IMR-90 (cell line): ENCODE data around the gene SPATA31E1. TPM values are rescaled to one million over a fixed set of nuclear protein-coding genes. Genes with fewer than 3 reads are reported as not detected.

Experiments
- ATAC-seq: fragments of 200-7000 bp; cut with Tn5 transposase; 2 replicates; pipeline ENCODE4 v1.9.1; 2020; ENCODE audit warnings: low read depth, mild to moderate bottlenecking, moderate library complexity
- BruUV-seq: library from RNA; stranded (reverse); fragments of 400-500 nt; replicated peaks from 2 replicates; lab custom pipeline; 2021; lab: Mats Ljungman, UMichigan
- CTCF ChIA-PET: fragments of 300-600 bp; formaldehyde crosslinking; extraction: SDS; loops from one replicate; lab custom pipeline; 2021; ENCODE audit warnings: antibody characterized with exemption; lab: Yijun Ruan, JAX
- POLR2A ChIA-PET: fragments of 300-600 bp; sonication (Branson Sonifier 250); formaldehyde crosslinking; loops from one replicate; lab custom pipeline; 2022; ENCODE audit warnings: antibody characterized with exemption; ENCODE audit not compliant: unreplicated experiment; lab: Charles Lee
- DNase-seq: peaks from one replicate; pipeline ENCODE4 v3.0.0; 2013
- H2AFZ ChIP-seq: replicated peaks from 2 replicates; pipeline ENCODE3; 2013; ENCODE audit warnings: low read length, mild to moderate bottlenecking; ENCODE audit not compliant: poor library complexity
- H2AK5ac ChIP-seq: 2 replicates; pipeline ENCODE4 v1.6.1; 2013; ENCODE audit warnings: low read depth, low read length, inconsistent platforms
- H2AK9ac ChIP-seq: replicated peaks from 2 replicates; pipeline ENCODE3; 2013; ENCODE audit warnings: mild to moderate bottlenecking, low read depth, low read length, moderate library complexity; ENCODE audit not compliant: poor library complexity
- H2BK120ac ChIP-seq: 2 replicates; pipeline ENCODE4 v1.6.1; 2013; ENCODE audit warnings: low read depth, low read length, inconsistent platforms
- H2BK15ac ChIP-seq: 3 replicates; pipeline ENCODE4 v1.6.1; 2013; ENCODE audit warnings: low read depth, low read length, inconsistent platforms
- H2BK20ac ChIP-seq: 2 replicates; pipeline ENCODE4 v1.6.1; 2013; ENCODE audit warnings: low read depth, mild to moderate bottlenecking, inconsistent platforms, low read length, moderate library complexity
- H2BK5ac ChIP-seq: 2 replicates; pipeline ENCODE4 v1.6.1; 2013; ENCODE audit warnings: mild to moderate bottlenecking, low read depth, low read length, inconsistent platforms; ENCODE audit not compliant: poor library complexity, severe bottlenecking
- H3K14ac ChIP-seq: replicated peaks from 2 replicates; pipeline ENCODE4 v1.6.1; 2013; ENCODE audit warnings: low read depth, low read length, inconsistent platforms
- H3K18ac ChIP-seq: 2 replicates; pipeline ENCODE4 v1.6.1; 2013; ENCODE audit warnings: low read depth, low read length, control low read depth
- H3K23ac ChIP-seq: 2 replicates; pipeline ENCODE4 v1.6.1; 2013; ENCODE audit warnings: low read depth, low read length, inconsistent platforms
- H3K27ac ChIP-seq: 2 replicates; pipeline ENCODE4 v1.5.1; 2013; ENCODE audit warnings: mild to moderate bottlenecking, control low read depth, low read length; ENCODE audit not compliant: insufficient read depth
- H3K27me3 ChIP-seq: 2 replicates; pipeline ENCODE4 v1.6.1; 2013; ENCODE audit warnings: low read length; ENCODE audit not compliant: control insufficient read depth, insufficient read depth
- H3K36me3 ChIP-seq: 2 replicates; pipeline ENCODE4 v1.6.1; 2013; ENCODE audit warnings: low read length, mixed read lengths; ENCODE audit not compliant: control insufficient read depth, insufficient read depth
- H3K4ac ChIP-seq: 2 replicates; pipeline ENCODE4 v1.6.1; 2013; ENCODE audit warnings: low read depth, low read length, inconsistent platforms
- H3K4me1 ChIP-seq: 2 replicates; pipeline ENCODE4 v1.6.1; 2013; ENCODE audit warnings: low read length, mixed read lengths; ENCODE audit not compliant: control insufficient read depth, insufficient read depth
- H3K4me2 ChIP-seq: 2 replicates; pipeline ENCODE4 v1.6.1; 2013; ENCODE audit warnings: low read depth, mild to moderate bottlenecking, control low read depth, low read length, moderate library complexity
- H3K4me3 ChIP-seq: 2 replicates; pipeline ENCODE4 v1.5.1; 2013; ENCODE audit warnings: low read depth, mild to moderate bottlenecking, control low read depth, low read length, moderate library complexity; ENCODE audit not compliant: insufficient read depth
- H3K56ac ChIP-seq: 2 replicates; pipeline ENCODE4 v1.6.1; 2013; ENCODE audit warnings: low read length, inconsistent platforms; ENCODE audit not compliant: insufficient read depth; ENCODE audit errors: extremely low read depth
- H3K79me1 ChIP-seq, 2 experiments: 2 replicates each; pipeline ENCODE4 v1.6.1; 2013; ENCODE audit warnings: low read length in 2 of 2, inconsistent platforms in 1 of 2, low read depth in 1 of 2
- H3K9ac ChIP-seq: 2 replicates; pipeline ENCODE4 v1.6.1; 2013; ENCODE audit warnings: low read depth, low read length, control low read depth
- H3K9me1 ChIP-seq: 2 replicates; pipeline ENCODE4 v1.6.1; 2013; ENCODE audit warnings: low read length, inconsistent platforms; ENCODE audit not compliant: insufficient read depth
- H3K9me3 ChIP-seq: 2 replicates; pipeline ENCODE4 v1.6.1; 2013; ENCODE audit warnings: low read length; ENCODE audit not compliant: control insufficient read depth, insufficient read depth
- H4K20me1 ChIP-seq: 2 replicates; pipeline ENCODE4 v1.6.1; 2013; ENCODE audit warnings: low read length, inconsistent platforms; ENCODE audit not compliant: insufficient read depth
- H4K5ac ChIP-seq: 2 replicates; pipeline ENCODE4 v1.6.1; 2013; ENCODE audit warnings: mild to moderate bottlenecking, low read depth, low read length, control low read depth
- H4K8ac ChIP-seq, 2 experiments: 2 replicates each; pipeline ENCODE4 v1.6.1; 2013; ENCODE audit warnings: low read depth in 2 of 2, low read length in 2 of 2, control low read depth in 1 of 2, inconsistent platforms in 1 of 2
- H4K91ac ChIP-seq: 2 replicates; pipeline ENCODE4 v1.6.1; 2013; ENCODE audit warnings: low read depth, low read length, inconsistent platforms; ENCODE audit not compliant: insufficient read depth
- BHLHE40 ChIP-seq: fragments of 150-350 bp; IDR thresholded peaks from 2 replicates; pipeline ENCODE4 v1.6.1; 2016; ENCODE audit warnings: mild to moderate bottlenecking, low read depth, low read length
- CEBPB ChIP-seq: IDR thresholded peaks from 2 replicates; pipeline ENCODE4 v1.6.1; 2012; ENCODE audit warnings: low read depth, low read length, improper control_type of control experiment
- CHD1 ChIP-seq: IDR thresholded peaks from 2 replicates; pipeline ENCODE4 v1.6.1; 2012; ENCODE audit warnings: low read depth, low read length, improper control_type of control experiment
- MAFK ChIP-seq: IDR thresholded peaks from 2 replicates; pipeline ENCODE4 v1.6.1; 2012; ENCODE audit warnings: low read depth, low read length, improper control_type of control experiment
- MAZ ChIP-seq: IDR thresholded peaks from 2 replicates; pipeline ENCODE4 v1.6.1; 2012; ENCODE audit warnings: low read depth, mild to moderate bottlenecking, low read length, improper control_type of control experiment, moderate library complexity, borderline replicate concordance
- MXI1 ChIP-seq: IDR thresholded peaks from 2 replicates; pipeline ENCODE4 v1.6.1; 2012; ENCODE audit warnings: low read depth, mild to moderate bottlenecking, low read length, moderate library complexity, borderline replicate concordance
- RAD21 ChIP-seq: IDR thresholded peaks from 2 replicates; pipeline ENCODE4 v1.6.1; 2012; ENCODE audit warnings: low read length, improper control_type of control experiment
- RCOR1 ChIP-seq: IDR thresholded peaks from 2 replicates; pipeline ENCODE4 v1.6.1; 2012; ENCODE audit warnings: mild to moderate bottlenecking, low read length, improper control_type of control experiment; ENCODE audit not compliant: insufficient replicate concordance
- RFX5 ChIP-seq: IDR thresholded peaks from 2 replicates; pipeline ENCODE4 v1.8.0; 2012; ENCODE audit warnings: low read depth, mild to moderate bottlenecking, low read length, moderate library complexity
- WGBS, 2 experiments: methylation state at CpG; one replicate each; pipeline versions ENCODE4 v1.1.5 to v1.1.7; 2013; ENCODE audit warnings: missing lambda C conversion rate in 2 of 2; ENCODE audit not compliant: insufficient read length in 1 of 2; ENCODE audit errors: extremely low coverage in 2 of 2; 5-methylcytosine and 5-hydroxymethylcytosine counted together
- dilution Hi-C: fragments of 300-500 bp; cut with HindIII; formaldehyde crosslinking; loops from one replicate; pipeline ENCODE4 v1.14.3; 2018; ENCODE audit warnings: low sequenced_read_pairs; ENCODE audit not compliant: unreplicated experiment
- in situ Hi-C: fragments of 300-500 bp; cut with MboI; formaldehyde crosslinking; loops from 3 replicates; pipeline ENCODE4 v1.14.3; 2019; ENCODE audit warnings: low sequenced_read_pairs, inconsistent platforms, mixed read lengths
- intact Hi-C: fragments of 100-400 bp; cut with micrococcal nuclease; formaldehyde crosslinking; loops from 2 replicates; pipeline ENCODE4 v1.10.0; 2022
- polyA plus RNA-seq, 3 experiments: library from polyadenylated mRNA; depleted of rRNA; stranded (reverse); fragments of >200 nt; gene quantifications; 2 replicates each; pipeline ENCODE4 v1.2.3, GENCODE V29; 2012; ENCODE audit warnings: low replicate concordance in 1 of 3
- total RNA-seq: library from RNA; depleted of rRNA; stranded (reverse); fragments of >200 nt; gene quantifications from 2 replicates; pipeline ENCODE4 v1.2.3, GENCODE V29; 2012
- TF ChIP-seq, protein P1 (sequence below): fragments of 150-350 bp; IDR thresholded peaks from 2 replicates; pipeline ENCODE4 v1.6.1; 2016; ENCODE audit warnings: low read depth, mild to moderate bottlenecking, low read length, moderate library complexity, borderline replicate concordance
- TF ChIP-seq, protein P2 (sequence below): fragments of 150-350 bp; IDR thresholded peaks from 2 replicates; pipeline ENCODE4 v1.6.1; 2017; ENCODE audit warnings: mild to moderate bottlenecking, antibody characterized with exemption, low read length, low read depth

Gene SPATA31E1
- total and polyA plus RNA-seq, 2 of the 4 experiments (the other 2 are of a cell fraction) = 0.03 TPM; not detected in 1

DNA sequence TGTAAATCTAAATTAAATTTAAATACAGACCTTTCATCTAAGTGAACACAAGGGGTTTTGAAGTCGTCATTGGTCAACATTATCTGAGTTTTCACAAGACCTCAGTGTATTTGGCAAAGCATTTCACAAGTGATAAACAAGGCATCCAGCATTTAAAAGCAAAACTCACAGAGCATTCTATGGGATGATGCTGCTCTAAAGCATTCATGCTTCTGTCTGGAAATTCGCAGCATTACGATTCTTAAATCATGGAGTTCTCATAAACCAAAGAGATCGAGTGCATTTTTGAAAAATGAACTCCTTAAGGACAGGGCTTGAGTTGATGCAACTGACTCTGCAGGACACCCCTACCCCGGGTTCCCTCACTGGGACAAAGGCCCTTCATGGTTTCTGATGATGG is 46.1 kb upstream of the SPATA31E1 start:
- BruUV-seq = no TSS peak
- H4K5ac ChIP-seq = no peak overlapping the region
- no peak overlapping the region for H3K56ac ChIP-seq
- POLR2A ChIA-PET = no interaction called here
- no peak overlapping the region for H3K9ac ChIP-seq
- DNase-seq (no peak), ATAC-seq (no peak)
- H2AK5ac ChIP-seq = no peak overlapping the region
- no peak overlapping the region for H3K23ac ChIP-seq
- no peak overlapping the region for H3K14ac ChIP-seq
- no peak overlapping the region for H3K4ac ChIP-seq
- intact Hi-C loops (no loop called here), in situ Hi-C loops (no loop called here), dilution Hi-C loops (no loop called here)
- peaks cover 10% of the 10 kb centered on the region for H3K27me3 ChIP-seq
- no peak overlapping the region for H2AK9ac ChIP-seq
- no peak overlapping the region for H3K18ac ChIP-seq
- WGBS, 2 experiments = 71% methylated on average over 4 of the region's 5 CpGs; no CpG with 5 or more reads in 1 of the 2 experiments
- no peak overlapping the region for H3K4me2 ChIP-seq
- H2AFZ ChIP-seq = no peak overlapping the region
- CTCF ChIA-PET = no interaction called here
- H3K79me1 ChIP-seq = no peaks in the 10 kb centered on the region
- H2BK15ac ChIP-seq = no peak overlapping the region
- H2BK120ac ChIP-seq = no peak overlapping the region
- H4K91ac ChIP-seq = no peak overlapping the region
- no peak overlapping the region for H3K4me3 ChIP-seq
- TF ChIP-seq, protein P1, sequence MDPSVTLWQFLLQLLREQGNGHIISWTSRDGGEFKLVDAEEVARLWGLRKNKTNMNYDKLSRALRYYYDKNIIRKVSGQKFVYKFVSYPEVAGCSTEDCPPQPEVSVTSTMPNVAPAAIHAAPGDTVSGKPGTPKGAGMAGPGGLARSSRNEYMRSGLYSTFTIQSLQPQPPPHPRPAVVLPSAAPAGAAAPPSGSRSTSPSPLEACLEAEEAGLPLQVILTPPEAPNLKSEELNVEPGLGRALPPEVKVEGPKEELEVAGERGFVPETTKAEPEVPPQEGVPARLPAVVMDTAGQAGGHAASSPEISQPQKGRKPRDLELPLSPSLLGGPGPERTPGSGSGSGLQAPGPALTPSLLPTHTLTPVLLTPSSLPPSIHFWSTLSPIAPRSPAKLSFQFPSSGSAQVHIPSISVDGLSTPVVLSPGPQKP = no peak
- TF ChIP-seq CEBPB (no peak), RAD21 (no peak), MAFK (no peak), RCOR1 (no peak), MXI1 (no peak), CHD1 (no peak), RFX5 (no peak), BHLHE40 (no peak), MAZ (no peak)
- TF ChIP-seq, protein P2, sequence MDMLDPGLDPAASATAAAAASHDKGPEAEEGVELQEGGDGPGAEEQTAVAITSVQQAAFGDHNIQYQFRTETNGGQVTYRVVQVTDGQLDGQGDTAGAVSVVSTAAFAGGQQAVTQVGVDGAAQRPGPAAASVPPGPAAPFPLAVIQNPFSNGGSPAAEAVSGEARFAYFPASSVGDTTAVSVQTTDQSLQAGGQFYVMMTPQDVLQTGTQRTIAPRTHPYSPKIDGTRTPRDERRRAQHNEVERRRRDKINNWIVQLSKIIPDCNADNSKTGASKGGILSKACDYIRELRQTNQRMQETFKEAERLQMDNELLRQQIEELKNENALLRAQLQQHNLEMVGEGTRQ = no peak
- H3K36me3 ChIP-seq = no peaks in the 10 kb centered on the region
- H4K20me1 ChIP-seq = no peaks in the 10 kb centered on the region
- H3K4me1 ChIP-seq = no peaks in the 10 kb centered on the region
- H2BK5ac ChIP-seq = no peak overlapping the region
- no peak overlapping the region for H4K8ac ChIP-seq
- H3K9me1 ChIP-seq = no peaks in the 10 kb centered on the region; the same call in 1 of the 2 replicates
- H3K9me3 ChIP-seq = no peaks in the 10 kb centered on the region
- no peak overlapping the region for H2BK20ac ChIP-seq
- no peak overlapping the region for H3K27ac ChIP-seq
